Breast epithelium (tissue), 3 donors: ENCODE measurements around the gene NIPAL3.
"Not testable (repeated sequence)": the region's sequence is repeated elsewhere in the genome, so short reads cannot be mapped to it uniquely, and the experiment has no call there.

Experiments used
- POLR2A ChIP-seq: fragments of 450-650 bp; IDR thresholded peaks from one replicate; pipeline ENCODE4 v1.6.1; 2016; ENCODE audit warnings: antibody characterized with exemption, mild to moderate bottlenecking, moderate library complexity
- POLR2AphosphoS5 ChIP-seq, 3 donors: sonication (generic); formaldehyde crosslinking; IDR thresholded peaks; one replicate each; pipeline ENCODE4 v1.6.1; 2017; ENCODE audit warnings: antibody characterized with exemption in 3 of 3
- TF ChIP-seq, protein P1 (sequence below), 3 donors: fragments of 450-650 bp; IDR thresholded peaks; one replicate each; pipeline ENCODE4 v1.5.1; 2016 to 2017; ENCODE audit warnings: antibody characterized with exemption in 3 of 3, mild to moderate bottlenecking in 3 of 3, moderate library complexity in 3 of 3

DNA sequence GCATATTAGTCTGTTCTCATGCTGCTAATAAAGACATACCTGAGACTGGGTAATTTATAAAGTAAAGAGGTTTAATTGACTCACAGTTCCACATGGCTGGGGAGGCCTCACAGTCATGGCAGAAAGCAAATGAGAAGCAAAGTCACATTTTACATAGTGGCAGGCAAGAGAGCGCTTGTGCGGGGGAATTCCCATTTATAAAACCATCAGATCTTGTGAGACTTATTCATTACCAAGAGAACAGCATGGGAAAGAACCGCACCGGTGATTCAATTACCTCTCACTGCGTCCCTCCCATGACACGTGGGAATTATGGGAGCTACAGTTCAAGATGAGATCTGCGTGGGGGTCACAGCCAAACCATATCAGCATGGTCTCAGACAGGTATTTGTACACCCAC, 72.6 kb downstream of the NIPAL3 start:
- TF ChIP-seq, protein P1, sequence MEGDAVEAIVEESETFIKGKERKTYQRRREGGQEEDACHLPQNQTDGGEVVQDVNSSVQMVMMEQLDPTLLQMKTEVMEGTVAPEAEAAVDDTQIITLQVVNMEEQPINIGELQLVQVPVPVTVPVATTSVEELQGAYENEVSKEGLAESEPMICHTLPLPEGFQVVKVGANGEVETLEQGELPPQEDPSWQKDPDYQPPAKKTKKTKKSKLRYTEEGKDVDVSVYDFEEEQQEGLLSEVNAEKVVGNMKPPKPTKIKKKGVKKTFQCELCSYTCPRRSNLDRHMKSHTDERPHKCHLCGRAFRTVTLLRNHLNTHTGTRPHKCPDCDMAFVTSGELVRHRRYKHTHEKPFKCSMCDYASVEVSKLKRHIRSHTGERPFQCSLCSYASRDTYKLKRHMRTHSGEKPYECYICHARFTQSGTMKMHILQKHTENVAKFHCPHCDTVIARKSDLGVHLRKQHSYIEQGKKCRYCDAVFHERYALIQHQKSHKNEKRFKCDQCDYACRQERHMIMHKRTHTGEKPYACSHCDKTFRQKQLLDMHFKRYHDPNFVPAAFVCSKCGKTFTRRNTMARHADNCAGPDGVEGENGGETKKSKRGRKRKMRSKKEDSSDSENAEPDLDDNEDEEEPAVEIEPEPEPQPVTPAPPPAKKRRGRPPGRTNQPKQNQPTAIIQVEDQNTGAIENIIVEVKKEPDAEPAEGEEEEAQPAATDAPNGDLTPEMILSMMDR (IDR thresholded peaks at IDR 0.05) = not testable (repeated sequence)
- not testable (repeated sequence) for TF ChIP-seq POLR2AphosphoS5 (IDR thresholded peaks at IDR 0.05); POLR2A
